Lower lobe of right lung (tissue), 2 donors: ENCODE data around the gene RANBP6. TPM values are rescaled to one million over a fixed set of nuclear protein-coding genes. Genes with fewer than 3 reads are reported as not detected.

Experiments
- ATAC-seq, 2 donors: fragments of 200-7000 bp; cut with Tn5 transposase; one replicate each; pipeline ENCODE4 v1.9.1; 2020 to 2022; ENCODE audit warnings: mild to moderate bottlenecking in 2 of 2, moderate library complexity in 2 of 2
- DNase-seq: peaks from one replicate; pipeline ENCODE4 v3.0.0-alpha.2; 2020
- H3K27ac ChIP-seq: fragments of 200-600 bp; one replicate; pipeline ENCODE4 v1.8.0; 2022
- H3K27me3 ChIP-seq: fragments of 200-600 bp; one replicate; pipeline ENCODE4 v1.8.0; 2022; ENCODE audit warnings: low read depth
- H3K36me3 ChIP-seq: fragments of 200-600 bp; one replicate; pipeline ENCODE4 v1.8.0; 2022; ENCODE audit warnings: mild to moderate bottlenecking
- H3K4me1 ChIP-seq: fragments of 200-600 bp; one replicate; pipeline ENCODE4 v1.8.0; 2022
- H3K4me3 ChIP-seq: fragments of 200-600 bp; one replicate; pipeline ENCODE4 v1.8.0; 2022; ENCODE audit warnings: mild to moderate bottlenecking
- H3K9me3 ChIP-seq: fragments of 200-600 bp; one replicate; pipeline ENCODE4 v1.8.0; 2022
- intact Hi-C: fragments of 100-400 bp; cut with DNase I; formaldehyde crosslinking; loops from one replicate; pipeline ENCODE4 v1.11.0; 2022
- microRNA-seq: library from miRNA; unstranded; fragments of <30 nt; microRNA quantifications from one replicate; pipeline ENCODE4 v1.2.0, GENCODE V29; 2020; ENCODE audit warnings: borderline number of aligned reads
- total RNA-seq: library from RNA; stranded (reverse); fragmentation: NEBNext Ultra II Directional; extraction: Animal tissue kit (Norgen Biotek cat#: 25700); gene quantifications from one replicate; pipeline ENCODE4 v1.2.1, GENCODE V29; 2021
- TF ChIP-seq, protein P1 (sequence below): fragments of 200-600 bp; IDR thresholded peaks from one replicate; pipeline ENCODE4 v1.8.0; 2022; ENCODE audit warnings: antibody characterized with exemption, mild to moderate bottlenecking
- donor health status: DM: no; HTN: yes; CAD: no; lungs with severe emphysema.

RANBP6 gene
- total RNA-seq, 1 donor from 2014 or later = 15.3 TPM

DNA sequence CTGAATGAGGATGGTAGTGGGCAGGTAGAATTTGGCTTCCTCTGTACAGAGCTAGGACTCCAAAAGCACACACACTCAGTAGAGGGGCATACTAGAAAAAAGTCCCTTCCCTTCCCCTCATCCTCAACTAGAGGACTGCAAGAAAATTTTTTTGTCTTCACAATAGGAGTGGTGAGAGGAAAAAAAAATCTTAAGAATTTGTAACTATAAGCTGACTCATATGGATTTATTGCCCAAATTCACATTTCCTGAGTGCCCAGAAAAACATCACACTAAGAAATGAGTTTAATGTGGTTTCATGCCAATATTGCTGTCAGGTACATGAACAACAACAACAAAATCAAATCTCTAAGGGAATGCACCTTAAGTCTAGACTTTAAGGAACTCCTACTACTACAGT is 43.7 kb downstream of the RANBP6 start:
- TF ChIP-seq, protein P1, sequence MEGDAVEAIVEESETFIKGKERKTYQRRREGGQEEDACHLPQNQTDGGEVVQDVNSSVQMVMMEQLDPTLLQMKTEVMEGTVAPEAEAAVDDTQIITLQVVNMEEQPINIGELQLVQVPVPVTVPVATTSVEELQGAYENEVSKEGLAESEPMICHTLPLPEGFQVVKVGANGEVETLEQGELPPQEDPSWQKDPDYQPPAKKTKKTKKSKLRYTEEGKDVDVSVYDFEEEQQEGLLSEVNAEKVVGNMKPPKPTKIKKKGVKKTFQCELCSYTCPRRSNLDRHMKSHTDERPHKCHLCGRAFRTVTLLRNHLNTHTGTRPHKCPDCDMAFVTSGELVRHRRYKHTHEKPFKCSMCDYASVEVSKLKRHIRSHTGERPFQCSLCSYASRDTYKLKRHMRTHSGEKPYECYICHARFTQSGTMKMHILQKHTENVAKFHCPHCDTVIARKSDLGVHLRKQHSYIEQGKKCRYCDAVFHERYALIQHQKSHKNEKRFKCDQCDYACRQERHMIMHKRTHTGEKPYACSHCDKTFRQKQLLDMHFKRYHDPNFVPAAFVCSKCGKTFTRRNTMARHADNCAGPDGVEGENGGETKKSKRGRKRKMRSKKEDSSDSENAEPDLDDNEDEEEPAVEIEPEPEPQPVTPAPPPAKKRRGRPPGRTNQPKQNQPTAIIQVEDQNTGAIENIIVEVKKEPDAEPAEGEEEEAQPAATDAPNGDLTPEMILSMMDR = no peak
- intact Hi-C loops = no loop called here
- H3K27ac ChIP-seq = no peak overlapping the region
- no peaks in the 10 kb centered on the region for H3K4me1 ChIP-seq
- no peaks in the 10 kb centered on the region for H3K9me3 ChIP-seq
- no peak overlapping the region for H3K4me3 ChIP-seq
- DNase-seq (no peak), ATAC-seq (no peak)
- peaks cover 34% of the 10 kb centered on the region for H3K36me3 ChIP-seq
- H3K27me3 ChIP-seq = no peaks in the 10 kb centered on the region

Small RNAs within 50 kb of the gene (microRNA-seq; reads per million reads assigned to microRNA genes)
- gene MIR4665 = not detected

Other genes with a start within 250 kb of the RANBP6 start
- gene ERMP1, start 182.5 kb downstream of the RANBP6 start, total RNA-seq = 26.2 TPM
- gene MLANA, start 124.7 kb downstream of the RANBP6 start, total RNA-seq = not detected
- 47.8 TPM for gene IL33, start 200.2 kb upstream of the RANBP6 start, total RNA-seq